Ramos (cell line): Measurements from ENCODE around the gene IER5L.

ENCODE experiments used
- in situ Hi-C: fragments of 300-500 bp; cut with MboI; formaldehyde crosslinking; loops from one replicate; pipeline ENCODE4 v1.14.3; 2022; ENCODE audit warnings: low sequenced_read_pairs; ENCODE audit not compliant: unreplicated experiment

The IER5L gene

GRCh38 chr9:129126749-129127618 lies 51.1 kb downstream of the IER5L start:
- in situ Hi-C loops: loop anchor here (25.0 kb wide), 1 partner anchor 660 kb away; no protein-coding TSS in a partner anchor
